Right hindlimb (tissue), 1 donor: ENCODE data around the gene SH2B3.
"Not testable (repeated sequence)": the region's sequence is repeated elsewhere in the genome, so short reads cannot be mapped to it uniquely, and the experiment has no call there.

Source experiments
- DNase-seq: peaks from one replicate; pipeline ENCODE4 v3.0.0-alpha.2; 2018

SH2B3 gene

DNA sequence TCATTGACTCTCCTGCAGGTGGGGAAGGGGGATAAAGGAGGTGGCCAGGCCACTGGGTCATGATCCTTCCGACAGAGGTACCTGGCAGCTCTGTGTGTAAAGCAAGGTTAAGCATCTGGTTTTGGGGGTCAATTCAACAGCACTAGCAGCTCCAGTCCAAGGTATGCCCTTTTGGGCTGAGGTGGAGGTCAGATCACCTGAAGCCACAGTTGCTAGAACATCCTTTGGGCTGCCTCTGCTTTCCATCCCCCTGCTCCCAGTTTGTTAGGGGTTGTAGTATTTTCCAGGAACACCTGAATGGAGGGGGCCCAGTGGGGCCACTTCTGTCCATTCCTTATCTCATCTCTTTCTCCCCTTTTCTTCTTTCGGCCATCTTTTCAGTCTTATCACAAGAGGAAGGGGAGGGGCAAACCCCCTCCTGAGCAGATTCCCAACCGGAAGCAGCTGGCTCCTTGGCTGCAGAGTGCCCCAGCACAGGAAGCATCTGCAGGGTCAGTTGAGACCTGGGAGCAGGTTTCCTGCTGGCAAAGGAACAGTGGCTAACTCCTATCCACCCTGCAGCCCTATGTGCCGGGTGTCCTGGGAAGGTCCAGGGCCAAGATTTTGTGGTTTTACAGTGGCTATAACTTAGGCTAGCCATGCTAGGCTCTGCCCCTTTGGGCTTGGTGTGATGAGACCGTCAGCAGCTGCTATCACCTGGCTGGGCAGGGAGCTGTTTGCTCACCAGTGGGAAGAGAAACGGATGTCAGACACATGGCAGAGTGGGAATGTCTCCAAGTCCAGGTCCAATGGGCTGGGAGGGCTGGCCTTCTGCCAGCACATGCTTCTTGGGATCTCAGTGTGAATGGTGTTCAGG is 40.2 kb downstream of the SH2B3 start:
- DNase-seq = no peak

- DNase-seq = no peak
Measured at GRCh38 chr12:111446631-111447570, 41.2 kb downstream of the SH2B3 start.

GRCh38 chr12:111447571-111448265 is 42.0 kb downstream of the SH2B3 start:
- no peak for DNase-seq

GRCh38 chr12:111448266-111448830 is 42.6 kb downstream of the SH2B3 start:
- DNase-seq = no peak

DNA sequence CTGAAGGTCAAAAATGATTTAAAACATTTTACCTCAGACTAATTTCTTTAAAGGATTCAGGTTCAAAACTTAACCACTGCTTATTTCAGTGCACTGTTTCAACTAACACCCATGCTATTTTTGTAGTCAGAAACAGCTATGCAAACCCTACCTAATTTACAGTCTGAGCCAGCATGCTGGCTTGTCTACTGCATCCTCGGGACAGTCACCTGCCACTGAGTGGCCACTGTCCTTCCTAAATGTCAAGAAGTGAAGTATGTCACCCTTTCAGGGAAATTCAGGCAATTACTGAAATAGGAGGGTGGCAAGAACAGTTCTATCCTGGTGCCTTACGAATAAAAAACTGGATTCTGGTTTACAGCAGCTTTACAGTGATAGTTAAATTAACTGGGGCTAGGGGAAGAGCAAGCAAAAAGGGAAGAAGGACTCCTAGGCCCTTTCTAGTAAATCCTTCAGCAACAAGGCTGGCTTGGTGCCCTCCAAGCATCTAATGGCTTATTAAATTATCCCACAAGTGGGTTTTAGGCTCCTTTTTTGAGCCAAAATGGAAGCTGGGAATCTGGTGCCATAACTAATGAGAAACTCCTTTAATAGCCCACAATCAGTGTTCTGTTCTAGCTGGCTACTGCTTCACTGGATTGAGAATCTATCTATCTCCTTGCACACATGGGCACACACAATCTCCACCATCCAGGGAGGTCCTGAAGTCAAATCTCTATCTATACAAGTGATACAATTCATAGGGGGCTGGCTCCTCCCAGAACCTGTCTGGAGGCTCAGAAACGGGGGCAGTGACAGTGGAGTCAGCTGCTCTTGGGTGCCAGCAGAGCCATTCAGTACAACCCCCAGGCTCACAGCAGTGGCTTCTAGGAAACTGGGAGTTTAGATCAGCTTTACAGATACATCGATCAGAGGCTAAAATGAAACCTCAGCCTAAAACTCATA is 43.4 kb downstream of the SH2B3 start:
- peak; percentile 9 for DNase-seq

- no peak for DNase-seq
Measured at GRCh38 chr12:111450676-111451075, 45.0 kb downstream of the SH2B3 start.

- DNase-seq = no peak
Measured at GRCh38 chr12:111451232-111451631, 45.5 kb downstream of the SH2B3 start.

DNA sequence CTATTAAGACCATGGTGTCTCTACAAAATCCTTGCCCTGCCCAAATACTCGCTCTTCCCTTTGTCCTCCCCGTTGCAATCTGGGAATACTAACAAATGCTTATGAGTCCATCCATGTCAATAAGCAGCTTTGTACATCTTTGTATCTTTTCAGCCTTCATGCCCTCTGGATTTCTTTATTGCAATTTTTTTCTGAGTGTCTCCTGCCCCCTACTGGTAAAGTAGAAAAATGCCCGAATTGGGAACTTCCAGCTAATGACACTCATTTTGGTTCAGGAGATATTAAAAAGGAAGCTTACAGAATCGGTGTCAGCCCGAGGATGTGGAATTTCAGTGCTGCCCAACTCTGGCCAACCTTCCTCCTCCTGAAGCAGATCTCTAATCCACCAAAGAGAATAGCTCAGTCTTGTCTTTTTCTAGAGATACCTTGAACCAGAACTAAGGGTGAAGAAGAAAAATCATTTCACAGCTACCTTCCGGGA is 46.0 kb downstream of the SH2B3 start:
- DNase-seq = no peak

DNA sequence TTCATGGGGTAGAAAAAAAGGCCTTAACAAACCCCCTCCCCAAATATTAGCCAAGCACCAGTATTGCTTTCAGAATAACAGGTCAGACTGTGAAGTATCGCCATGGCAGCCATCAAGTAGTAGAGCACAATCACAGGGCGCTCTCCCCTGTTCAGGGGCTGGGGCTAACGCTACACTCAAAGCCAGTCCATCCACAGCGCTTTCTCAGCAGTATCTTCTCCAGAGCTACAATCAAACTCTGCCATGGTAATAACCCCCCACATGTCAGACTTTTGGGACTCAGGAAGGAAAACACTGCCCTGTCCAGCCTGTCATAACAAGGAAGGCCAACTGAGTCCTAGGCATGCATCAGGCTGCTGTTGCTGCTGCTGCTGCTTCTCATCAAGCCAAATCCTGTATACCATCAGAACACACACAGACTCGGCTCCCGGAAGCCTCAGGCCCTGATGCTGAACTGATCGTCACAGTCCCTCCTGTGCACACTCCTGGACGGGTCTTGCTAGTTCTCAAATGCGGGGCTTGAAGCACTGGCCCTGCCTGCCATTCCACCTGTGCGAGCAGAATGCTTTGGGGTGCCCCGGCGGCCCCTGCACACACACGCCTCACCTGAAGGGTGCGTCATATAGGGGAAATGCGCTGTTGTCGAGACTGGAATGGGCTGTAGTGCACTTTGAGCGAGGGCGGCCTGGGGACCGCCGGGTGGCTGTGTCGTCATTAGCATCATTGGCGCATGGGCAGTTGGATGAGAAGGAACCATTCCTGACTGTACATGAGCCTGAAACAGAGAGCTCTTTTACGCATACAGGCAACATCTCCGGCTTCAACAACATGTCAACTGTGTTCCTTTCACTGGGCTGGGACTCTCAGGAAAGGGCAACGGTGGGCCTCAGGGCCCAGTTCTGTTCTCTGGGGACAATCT is 47.6 kb downstream of the SH2B3 start:
- DNase-seq = no peak

GRCh38 chr12:111454311-111454710 is 48.6 kb downstream of the SH2B3 start:
- DNase-seq = no peak

- DNase-seq = no peak
Measured at GRCh38 chr12:111454716-111455447, 49.2 kb downstream of the SH2B3 start.

GRCh38 chr12:111455448-111456320 is 50.0 kb downstream of the SH2B3 start:
- no peak for DNase-seq

GRCh38 chr12:111457071-111457470 is 51.3 kb downstream of the SH2B3 start:
- DNase-seq = no peak

DNA sequence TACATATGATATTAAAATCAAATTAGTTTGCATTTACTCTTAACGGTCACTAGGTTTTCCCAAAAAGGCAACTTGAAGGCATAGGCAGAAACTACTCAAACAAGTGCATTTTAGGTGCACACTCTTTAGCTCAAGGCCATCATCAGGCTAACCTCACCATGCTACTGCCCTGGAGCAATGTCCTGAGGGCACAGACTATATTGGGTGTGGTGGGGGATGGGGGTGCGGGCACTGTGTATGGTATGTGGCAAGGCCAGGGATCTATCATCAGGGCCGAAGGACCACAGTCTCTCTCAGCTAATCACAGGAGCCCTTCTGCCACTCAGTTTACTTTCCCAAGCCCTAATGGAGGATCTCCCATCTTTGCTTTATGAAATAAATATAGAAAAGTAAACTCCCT is 51.9 kb downstream of the SH2B3 start:
- no peak for DNase-seq

DNA sequence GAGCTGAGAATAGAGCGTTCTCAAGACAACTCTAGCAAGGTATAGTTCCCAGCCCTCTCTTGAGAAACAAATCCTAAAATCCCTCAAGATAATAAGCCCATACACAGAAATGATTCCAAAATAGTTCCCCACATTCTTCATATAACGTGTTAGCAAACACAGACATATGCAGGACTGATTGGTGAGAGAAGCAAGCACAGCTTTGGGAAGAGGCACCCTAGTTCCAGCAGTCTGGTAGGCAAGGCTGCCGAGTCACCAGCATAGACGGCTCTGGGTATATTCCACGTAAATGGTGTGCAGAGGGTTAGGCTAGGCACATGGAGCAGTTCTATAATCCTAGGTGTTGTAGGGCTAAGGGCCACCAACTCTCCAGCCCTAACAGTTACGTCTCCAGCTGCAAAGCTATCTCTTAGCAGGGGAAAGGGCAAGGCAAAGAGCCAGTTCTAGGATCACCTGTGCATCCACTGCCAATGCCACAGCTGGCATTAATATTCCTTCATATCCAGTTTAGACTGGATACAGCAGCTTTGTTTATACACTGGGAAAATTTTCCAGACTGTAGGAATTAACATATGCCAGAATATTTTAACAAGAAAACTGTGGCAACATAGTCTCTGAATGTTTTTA is 52.9 kb downstream of the SH2B3 start:
- no peak for DNase-seq

GRCh38 chr12:111460111-111460510 is 54.4 kb downstream of the SH2B3 start:
- DNase-seq = not testable (repeated sequence)

GRCh38 chr12:111462210-111462769 is 56.6 kb downstream of the SH2B3 start:
- DNase-seq = no peak
